GM18499 (cell line): ENCODE measurements around the gene GLCCI1.
A peak's percentile ranks its signal among the peaks of the same experiment; 100 is the strongest.

ENCODE experiments used
- ATAC-seq: cut with Tn5 transposase; IDR thresholded peaks from one replicate; pipeline ENCODE4 v1.9.1; 2021; ENCODE audit warnings: moderate number of reproducible peaks; ENCODE audit not compliant: insufficient read depth, unreplicated experiment

The GLCCI1 gene

DNA sequence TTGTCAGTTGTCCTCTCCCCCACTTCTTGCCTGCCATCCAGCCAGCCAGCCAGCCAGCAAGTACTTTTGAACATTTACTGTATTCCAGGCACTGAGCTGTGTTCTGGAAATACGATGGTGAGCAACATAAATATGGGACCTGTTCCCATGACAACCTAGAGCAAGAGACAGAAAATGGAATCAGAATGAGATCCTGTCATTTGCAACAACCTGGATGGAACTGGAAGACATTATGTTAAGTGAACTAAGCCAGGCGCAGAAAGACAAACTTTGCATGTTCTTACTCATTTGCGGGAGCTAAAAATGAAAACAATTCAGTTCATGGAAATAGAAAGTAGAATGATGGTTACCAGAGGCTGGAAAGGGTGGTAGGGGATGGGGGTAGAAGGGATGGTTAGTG lies 152.6 kb downstream of the GLCCI1 start:
- ATAC-seq: no peak

DNA sequence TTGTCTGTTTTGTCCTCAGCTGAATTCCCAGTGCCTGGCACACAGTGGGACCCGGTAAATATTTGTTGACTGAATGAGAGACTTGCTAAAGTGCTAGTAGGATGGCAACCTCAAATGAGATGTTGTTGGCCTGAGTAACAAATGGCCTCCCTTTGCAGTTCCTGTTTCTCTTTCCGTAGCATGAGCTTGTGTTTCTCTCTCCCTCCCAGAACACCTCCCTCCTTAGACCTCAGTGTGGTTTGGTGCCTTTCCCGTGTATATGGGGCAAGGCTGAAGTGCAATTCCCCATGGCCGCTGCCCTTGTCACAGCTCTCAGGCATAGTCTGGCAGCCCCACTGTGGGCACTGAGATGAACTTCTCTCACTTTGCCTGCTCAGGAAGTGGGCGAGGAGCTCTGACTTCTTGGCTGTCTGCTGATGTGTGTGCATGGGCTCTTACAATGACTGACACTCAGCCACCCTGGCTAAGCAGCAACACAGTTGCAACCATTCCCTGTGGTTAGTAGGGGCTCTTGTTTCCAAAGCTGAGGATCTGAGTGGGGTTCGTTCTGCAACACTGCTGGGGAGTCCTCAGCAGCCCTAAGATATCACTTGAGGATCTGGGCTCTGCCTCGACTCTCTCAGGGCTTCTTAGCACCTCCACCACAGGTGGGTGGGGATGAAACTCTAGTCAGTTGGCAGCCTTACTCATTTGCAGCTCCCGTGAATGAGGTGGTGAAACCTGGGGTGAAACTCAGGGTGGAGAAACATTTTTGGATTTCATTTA lies 157.3 kb downstream of the GLCCI1 start:
- ATAC-seq: peak; percentile 51

DNA sequence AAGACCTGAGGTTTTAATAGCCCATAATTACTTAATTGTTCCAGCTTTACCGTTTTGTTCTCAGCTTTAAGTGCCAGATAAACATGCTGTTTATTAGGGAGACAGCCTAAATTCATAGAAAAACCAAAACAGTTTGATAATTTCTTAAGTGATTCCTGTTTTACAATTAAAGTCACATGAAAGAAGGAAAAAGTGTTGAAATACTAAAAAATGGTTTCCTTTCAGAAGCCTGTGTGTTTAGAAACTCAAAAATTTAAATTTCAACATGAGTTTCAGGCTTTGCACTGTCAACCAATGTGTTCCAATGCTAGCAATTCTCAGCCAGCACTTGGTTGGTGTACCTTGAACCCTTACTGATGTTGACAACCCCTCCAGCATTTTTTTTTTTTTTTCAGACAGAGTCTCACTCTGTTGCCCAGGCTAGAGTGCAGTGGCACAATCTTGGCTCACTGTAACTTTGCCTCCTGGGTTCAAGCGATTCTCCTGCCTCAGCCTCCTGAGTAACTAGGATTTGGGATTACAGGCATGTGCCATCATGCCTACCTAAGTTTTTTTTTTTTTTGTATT lies 158.1 kb downstream of the GLCCI1 start:
- no peak for ATAC-seq

DNA sequence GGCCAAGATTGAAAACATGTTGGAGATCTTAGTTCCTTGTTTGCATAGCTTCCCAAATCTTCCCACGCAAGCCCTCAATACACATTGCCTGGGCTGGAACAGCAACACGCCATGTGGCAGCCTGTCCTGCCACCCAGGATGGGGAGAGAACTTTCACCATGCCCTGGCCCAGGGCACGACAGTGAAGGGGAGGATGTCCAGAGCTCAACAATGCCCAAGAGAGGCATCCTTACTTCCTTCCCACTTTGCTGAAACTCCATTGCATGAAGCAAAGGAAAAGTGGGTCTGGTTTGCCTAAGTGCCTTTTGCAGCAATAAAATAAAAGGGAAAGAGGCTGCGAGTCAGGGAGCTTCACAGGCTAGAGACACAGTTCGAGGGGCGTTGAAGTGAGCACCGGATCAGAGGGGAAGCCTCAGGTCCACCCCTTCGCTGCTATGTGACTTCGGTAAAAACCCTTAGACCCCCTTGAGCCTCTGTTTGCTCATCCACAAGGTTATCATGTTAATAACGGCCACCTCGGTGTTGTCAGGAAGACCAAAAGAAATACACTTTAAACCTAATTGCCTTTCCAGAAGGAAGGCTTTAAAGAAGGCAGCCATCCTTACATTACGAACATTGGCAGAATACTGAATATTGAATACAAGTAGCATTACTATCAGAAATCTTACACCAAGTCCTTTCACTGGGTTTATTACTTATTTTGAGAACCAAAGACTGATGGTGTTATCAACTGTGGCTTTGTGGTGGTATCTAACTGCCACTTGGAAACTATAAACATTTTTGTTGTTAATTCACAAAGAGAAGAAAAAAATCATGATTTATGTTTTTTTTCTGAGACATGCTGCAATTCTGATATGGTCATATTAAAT lies 160.1 kb downstream of the GLCCI1 start:
- ATAC-seq: no peak

DNA sequence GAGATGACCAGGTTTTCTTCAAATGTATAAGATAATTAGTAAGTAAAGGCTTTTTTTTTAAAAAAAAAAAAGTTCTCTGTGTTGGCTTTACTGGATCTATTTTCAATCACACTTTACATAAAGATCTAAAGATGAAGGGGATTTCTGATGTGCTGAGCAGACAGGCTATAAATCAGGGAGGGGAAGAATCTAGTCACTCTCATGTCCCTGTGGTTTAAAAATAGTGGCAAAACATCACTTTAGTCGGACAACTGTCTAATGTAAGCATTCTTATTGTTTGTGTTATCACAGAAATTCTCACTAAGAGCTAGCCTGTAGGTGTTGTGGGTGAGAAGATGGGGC lies 160.7 kb downstream of the GLCCI1 start:
- ATAC-seq: no peak

DNA sequence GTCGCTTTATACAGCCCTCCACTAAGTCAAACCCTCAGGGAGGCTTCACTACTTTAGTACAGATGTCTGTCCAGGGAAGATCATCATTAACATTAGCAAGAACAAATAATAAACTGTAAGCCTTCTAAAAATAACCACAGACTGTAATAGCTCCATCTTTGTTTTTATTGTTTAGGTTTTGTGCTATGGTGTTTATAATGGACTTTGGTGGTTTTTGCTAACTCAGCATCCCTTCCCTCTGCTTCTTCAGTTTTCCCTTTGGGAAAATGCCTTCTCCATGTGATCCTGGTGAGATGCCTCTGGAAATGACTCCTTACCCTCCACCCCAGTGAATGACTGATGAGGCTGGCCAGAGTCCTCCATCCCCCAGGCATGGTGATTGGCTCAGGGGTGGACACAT lies 162.1 kb downstream of the GLCCI1 start:
- ATAC-seq: no peak

DNA sequence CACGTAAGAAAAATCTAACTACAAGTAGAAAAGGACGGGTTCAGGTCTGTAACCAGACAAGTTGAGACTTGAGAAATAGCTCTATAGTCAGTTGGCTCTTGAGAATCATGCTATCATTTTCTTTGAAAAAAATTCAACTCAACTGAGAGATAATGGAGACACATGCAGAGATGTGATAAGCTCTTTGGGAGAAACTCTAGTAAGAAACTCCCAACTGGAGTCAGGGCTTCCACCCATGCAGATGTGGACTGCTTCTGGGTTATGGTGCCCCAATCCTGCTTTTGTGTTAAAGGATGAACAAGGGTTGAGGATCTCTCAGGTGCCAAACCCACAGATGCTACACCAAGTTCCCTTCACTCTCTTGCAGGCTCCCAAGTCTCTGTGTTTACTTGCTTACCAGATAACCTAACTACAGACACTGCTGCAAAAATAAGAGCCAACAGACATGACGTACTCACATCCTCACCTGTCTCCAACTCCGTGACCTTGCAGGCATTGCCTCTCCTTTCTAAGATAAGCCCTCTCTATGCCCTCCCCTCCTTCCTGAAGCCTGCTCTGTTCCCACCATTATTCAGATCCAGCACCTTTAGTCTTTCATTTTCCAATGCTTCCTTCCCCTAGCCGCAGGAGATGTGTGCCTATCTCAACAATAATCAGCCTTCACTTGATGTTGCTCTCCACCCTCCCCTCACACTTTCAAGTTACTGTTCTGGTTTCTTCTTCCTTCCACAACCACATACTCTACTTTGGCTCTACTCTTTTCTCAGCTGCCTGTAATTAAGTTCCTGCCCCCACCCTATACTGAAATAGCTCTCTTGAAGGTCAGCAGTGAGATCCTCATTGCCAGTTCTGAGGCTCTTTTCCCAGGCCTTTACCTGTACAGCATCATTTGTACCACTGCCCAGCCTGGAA lies 163.4 kb downstream of the GLCCI1 start:
- peak; percentile 25 for ATAC-seq

DNA sequence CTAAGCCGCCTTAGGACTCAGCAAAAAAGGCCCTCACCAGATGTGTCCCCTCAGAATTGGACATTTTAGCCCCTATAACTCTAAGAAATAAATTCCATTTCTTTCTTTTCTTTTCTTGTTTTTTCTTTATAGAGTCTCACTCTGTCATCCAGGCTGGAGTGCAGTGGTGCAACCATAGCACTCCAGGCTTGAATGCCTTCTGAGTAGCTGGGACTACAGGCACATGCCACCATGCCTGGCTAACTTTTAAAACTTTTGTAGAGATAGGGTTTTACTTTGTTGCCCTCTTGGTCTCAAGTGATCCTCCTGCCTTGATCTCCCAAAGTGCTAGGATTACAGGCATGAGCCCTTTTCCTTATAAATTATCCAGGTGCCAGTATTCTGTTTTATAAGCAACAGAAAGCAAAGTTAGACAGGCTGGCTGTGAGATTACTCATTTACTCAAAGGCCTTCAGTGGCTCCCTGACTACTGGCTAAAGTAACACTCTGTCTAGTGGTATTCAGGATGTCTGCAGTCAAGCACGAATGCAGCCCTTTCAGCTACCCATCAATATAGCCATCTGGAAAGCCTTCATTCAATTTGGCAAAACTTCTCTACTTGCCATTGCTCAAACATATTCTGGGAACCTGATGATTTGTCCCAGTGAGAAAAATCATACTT lies 164.7 kb downstream of the GLCCI1 start:
- no peak for ATAC-seq

DNA sequence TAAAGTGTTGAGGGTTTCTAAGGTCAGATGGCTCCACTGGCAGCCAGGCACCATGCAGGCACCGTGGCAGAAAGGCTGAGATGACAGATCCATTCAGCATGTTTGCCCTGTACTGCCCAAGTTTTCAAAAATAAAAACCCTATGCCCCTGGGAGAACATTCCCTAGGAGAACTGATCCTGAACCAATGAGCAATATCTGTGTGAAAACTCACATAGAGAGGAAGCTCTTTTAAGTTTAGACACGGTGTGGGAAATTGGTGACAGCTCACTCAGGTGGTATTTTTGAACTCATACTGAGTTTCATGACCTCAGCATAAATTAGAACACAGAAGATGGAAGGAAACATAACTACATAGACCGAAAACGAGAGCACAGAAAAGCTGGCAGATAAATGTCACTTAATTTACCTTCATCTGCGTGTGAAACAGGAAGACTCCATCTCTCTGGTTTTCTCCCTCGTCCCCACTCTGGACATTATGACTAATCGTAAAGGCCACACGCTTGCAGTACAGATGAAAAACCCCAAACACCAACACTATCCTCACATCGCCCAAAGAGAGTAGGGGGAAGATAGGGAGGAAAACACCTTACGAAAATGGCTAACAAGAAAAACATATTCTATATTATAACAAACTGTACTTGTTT lies 165.6 kb downstream of the GLCCI1 start:
- ATAC-seq: peak; percentile 51

DNA sequence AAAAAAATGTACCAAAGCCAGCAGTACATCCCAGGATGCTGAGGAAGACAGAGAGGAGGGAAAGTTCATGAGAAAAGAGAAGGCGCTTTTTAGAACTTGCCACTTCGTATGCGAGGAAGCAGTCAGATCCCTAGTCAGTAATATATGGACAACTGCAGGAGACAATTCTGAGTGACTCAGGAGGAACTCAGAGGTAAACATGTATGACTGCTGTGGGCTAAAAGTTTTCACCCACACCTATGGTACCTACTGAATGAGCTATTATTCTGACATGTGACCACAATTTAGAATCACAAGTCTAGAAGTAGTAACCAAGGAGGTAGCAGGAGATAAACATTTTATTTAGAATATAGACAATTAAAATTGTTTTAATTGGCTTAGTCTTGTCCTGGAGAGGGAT lies 166.8 kb downstream of the GLCCI1 start:
- no peak for ATAC-seq

DNA sequence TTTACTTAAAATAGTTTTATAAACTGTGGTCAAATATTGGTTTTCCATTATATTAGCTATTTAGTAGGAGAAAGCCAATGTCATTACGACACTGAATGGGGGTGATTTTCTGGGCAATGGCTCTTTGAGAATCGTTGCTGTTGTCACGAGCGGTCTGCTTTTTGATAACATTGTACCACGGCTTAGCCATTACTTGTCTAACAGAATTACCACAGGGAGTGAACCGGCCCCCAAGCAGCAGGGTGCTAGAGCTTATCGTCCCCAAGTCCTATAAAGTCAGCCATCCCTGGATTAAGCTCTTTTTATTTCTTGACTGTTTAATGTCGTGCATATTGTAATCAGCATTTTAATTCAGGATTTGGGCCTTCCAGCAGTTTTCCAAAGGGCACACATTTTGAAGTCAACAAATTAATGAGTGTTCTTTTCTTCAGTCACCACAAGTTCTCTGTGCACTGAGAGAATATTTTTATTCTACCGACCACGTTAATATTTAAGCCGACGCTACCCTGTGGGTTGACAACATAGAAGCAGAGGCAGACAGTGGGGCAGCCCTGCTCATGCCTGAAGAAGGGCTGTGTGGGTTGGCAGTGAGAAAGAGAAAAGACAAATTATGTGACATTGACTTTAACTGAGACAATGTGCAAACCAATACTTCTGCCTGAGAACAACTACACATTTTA lies 167.6 kb downstream of the GLCCI1 start:
- ATAC-seq: no peak
